Sigmoid colon (tissue), 7 donors: ENCODE data around the gene KCTD16. TPM values are rescaled to one million over a fixed set of nuclear protein-coding genes. Genes with fewer than 3 reads are reported as not detected.

ENCODE experiments used
- DNase-seq: peaks from one replicate; pipeline ENCODE4 v3.0.0-alpha.2; 2019
- H3K27ac ChIP-seq, 4 donors: fragments of 200-600 bp; sonication (generic); one replicate each; pipeline ENCODE4 v1.5.1; 2016 to 2019; ENCODE audit warnings: mild to moderate bottlenecking in 1 of 4
- H3K27me3 ChIP-seq, 3 donors: fragments of 200-600 bp; sonication (generic); one replicate each; pipeline ENCODE4 v1.5.1; 2019; ENCODE audit warnings: mild to moderate bottlenecking in 1 of 3
- H3K36me3 ChIP-seq, 4 donors: fragments of 200-600 bp; sonication (generic); one replicate each; pipeline ENCODE4 v1.5.1; 2016 to 2019
- H3K4me1 ChIP-seq, 4 donors: fragments of 200-600 bp; sonication (generic); one replicate each; pipeline ENCODE4 v1.5.1; 2017 to 2019
- H3K4me3 ChIP-seq, 4 donors: fragments of 200-600 bp; sonication (generic); one replicate each; pipeline ENCODE4 v1.5.1; 2017 to 2019; ENCODE audit warnings: mild to moderate bottlenecking in 2 of 4, moderate library complexity in 1 of 4
- H3K9me3 ChIP-seq, 4 donors: fragments of 200-600 bp in 3 of 4; sonication (generic) in 3 of 4; one replicate each; pipeline versions ENCODE4 v1.5.1 to v1.6.1; 2013 to 2019
- CTCF ChIP-seq, 4 experiments: fragments of 450-650 bp in 3 of 4; fragments of 200-600 bp in 1 of 4; IDR thresholded peaks; one replicate each; pipeline ENCODE4 v1.5.1; 2016 to 2019; ENCODE audit warnings: antibody characterized with exemption in 4 of 4, mild to moderate bottlenecking in 3 of 4, moderate library complexity in 2 of 4
- EP300 ChIP-seq, 4 donors: sonication (generic); formaldehyde crosslinking; IDR thresholded peaks; one replicate each; pipeline ENCODE4 v1.6.1; 2017; ENCODE audit warnings: antibody characterized with exemption in 4 of 4
- POLR2A ChIP-seq, 2 donors: fragments of 450-650 bp; IDR thresholded peaks; one replicate each; pipeline ENCODE4 v1.6.1; 2016; ENCODE audit warnings: antibody characterized with exemption in 2 of 2, mild to moderate bottlenecking in 2 of 2, moderate library complexity in 2 of 2
- POLR2AphosphoS5 ChIP-seq, 4 donors: sonication (generic); formaldehyde crosslinking; IDR thresholded peaks; one replicate each; pipeline ENCODE4 v1.6.1; 2017; ENCODE audit warnings: antibody characterized with exemption in 4 of 4
- WGBS, 2 donors: extraction: QIAGEN DNeasy Blood & Tissue Kit; methylation state at CpG; one replicate each; pipeline ENCODE4 v1.1.7; 2013; 5-methylcytosine and 5-hydroxymethylcytosine counted together
- intact Hi-C: fragments of 100-400 bp; cut with DNase I; formaldehyde crosslinking; loops from one replicate; pipeline ENCODE4 v1.15.1; 2023
- polyA plus RNA-seq, 3 donors: library from polyadenylated mRNA; stranded (reverse); fragments of 200-250 nt; gene quantifications; one replicate each; pipeline ENCODE4 v1.2.3, GENCODE V29; 2013
- total RNA-seq, 4 donors: library from RNA; depleted of rRNA; stranded (reverse); fragments of >200 nt; gene quantifications; one replicate each; pipeline ENCODE4 v1.1.0, GENCODE V29; 2016
- donor health status: healthy with polysubstance abuse.
- donor health status: Bipolar disorder and iron deficiency.
- donor health status: healthy.

KCTD16 gene
- total and polyA plus RNA-seq, 7 donors, result under 0.01 to 0.71 (median 0.16) TPM; not detected in 2

- no peak overlapping the region for H3K4me3 ChIP-seq
- no peaks in the 10 kb centered on the region for H3K36me3 ChIP-seq
- WGBS, 2 donors, result 92 to 94% methylated on average over 2 of the region's 2 CpGs
- no peaks in the 10 kb centered on the region for H3K27me3 ChIP-seq
- H3K27ac ChIP-seq, result no peak overlapping the region
- no peak for DNase-seq
- no peak for TF ChIP-seq POLR2A (IDR thresholded peaks at IDR 0.05)
- no peak for TF ChIP-seq CTCF (IDR thresholded peaks at IDR 0.05)
- no peak for TF ChIP-seq EP300 (IDR thresholded peaks at IDR 0.05)
- no peak for TF ChIP-seq POLR2AphosphoS5 (IDR thresholded peaks at IDR 0.05)
- intact Hi-C loops, result no loop called here
- H3K4me1 ChIP-seq, result no peaks in the 10 kb centered on the region
- peaks cover 0 to 5% (median 2%) of the 10 kb centered on the region in 4 donors for H3K9me3 ChIP-seq
Measured at GRCh38 chr5:144485540-144485939, 314.9 kb downstream of the KCTD16 start.

DNA sequence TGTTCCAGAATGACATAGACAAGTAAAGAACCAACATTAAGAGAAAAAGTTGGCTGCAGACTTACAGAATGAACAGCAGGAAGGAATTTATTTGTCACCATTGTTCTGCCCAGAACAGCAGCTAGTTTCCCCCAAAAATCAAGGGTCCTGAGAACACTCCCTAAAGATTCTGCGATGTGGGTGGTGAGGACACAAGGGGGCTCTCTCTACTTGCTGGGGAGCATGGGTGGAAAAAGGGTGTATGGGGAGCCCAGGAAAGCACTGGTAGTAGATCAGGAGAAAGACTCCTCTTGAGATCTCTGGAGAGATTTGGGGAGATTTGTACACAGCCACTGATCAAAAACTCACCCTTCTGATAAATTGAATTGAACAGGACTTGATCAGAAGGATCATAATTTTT lies 316.5 kb downstream of the KCTD16 start:
- no peak overlapping the region for H3K4me3 ChIP-seq
- H3K27me3 ChIP-seq, result no peaks in the 10 kb centered on the region
- intact Hi-C loops, result no loop called here
- DNase-seq, result no peak
- H3K4me1 ChIP-seq, result no peaks in the 10 kb centered on the region
- TF ChIP-seq EP300 (IDR thresholded peaks at IDR 0.05), result no peak
- TF ChIP-seq POLR2A (IDR thresholded peaks at IDR 0.05), result no peak
- TF ChIP-seq CTCF (IDR thresholded peaks at IDR 0.05), result no peak
- no peak for TF ChIP-seq POLR2AphosphoS5 (IDR thresholded peaks at IDR 0.05)
- H3K9me3 ChIP-seq, result peaks cover 0 to 5% (median 2%) of the 10 kb centered on the region in 4 donors
- no peaks in the 10 kb centered on the region for H3K36me3 ChIP-seq
- H3K27ac ChIP-seq, result no peak overlapping the region
- 50 to 57% methylated on average over 1 of the region's 1 CpG for WGBS, 2 donors

DNA sequence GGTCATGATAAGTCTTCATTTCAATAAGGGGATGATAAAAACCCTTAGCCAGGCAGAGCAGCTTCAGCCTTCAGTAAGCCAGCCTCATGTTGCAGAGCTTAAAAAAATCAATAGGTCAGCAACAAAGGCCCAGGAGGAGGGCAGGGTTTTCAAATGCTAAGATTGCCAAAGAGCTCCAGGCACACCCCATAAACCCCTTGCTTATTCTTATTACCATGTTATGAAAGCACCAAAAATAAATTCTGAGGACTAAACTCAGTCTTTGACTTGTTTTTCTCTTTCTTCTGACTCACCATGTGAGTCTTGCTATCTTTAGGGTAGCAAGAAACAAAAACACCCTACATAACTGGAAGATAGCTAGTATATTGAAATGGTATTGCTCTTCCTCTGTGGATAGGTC lies 317.1 kb downstream of the KCTD16 start:
- DNase-seq, result no peak
- intact Hi-C loops, result no loop called here
- no peak for TF ChIP-seq POLR2A (IDR thresholded peaks at IDR 0.05)
- no peak for TF ChIP-seq EP300 (IDR thresholded peaks at IDR 0.05)
- no peak for TF ChIP-seq CTCF (IDR thresholded peaks at IDR 0.05)
- no peak for TF ChIP-seq POLR2AphosphoS5 (IDR thresholded peaks at IDR 0.05)
- no peak overlapping the region for H3K4me3 ChIP-seq
- H3K27ac ChIP-seq, result no peak overlapping the region
- peaks cover 0 to 5% (median 2%) of the 10 kb centered on the region in 4 donors for H3K9me3 ChIP-seq
- H3K36me3 ChIP-seq, result no peaks in the 10 kb centered on the region
- H3K27me3 ChIP-seq, result no peaks in the 10 kb centered on the region
- H3K4me1 ChIP-seq, result no peaks in the 10 kb centered on the region

DNA sequence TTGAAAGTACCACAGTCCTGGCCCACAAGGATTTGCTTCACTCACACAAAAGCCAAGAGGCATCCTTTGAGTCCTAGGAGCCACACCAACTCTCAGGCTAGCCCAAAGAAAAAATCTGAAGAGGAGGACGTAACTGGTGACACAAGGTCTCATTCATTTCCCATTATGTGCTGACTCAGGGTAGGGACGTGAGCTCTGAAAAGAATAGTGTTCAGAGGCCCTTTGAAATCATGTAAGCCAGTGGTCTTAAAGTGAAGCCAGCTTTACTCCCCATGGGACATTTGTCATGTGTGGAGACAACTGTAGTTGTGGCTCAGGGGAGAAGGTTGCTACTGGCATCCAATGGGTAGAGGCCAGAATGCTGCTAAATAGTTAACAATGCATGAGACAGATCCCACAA lies 332.4 kb downstream of the KCTD16 start:
- no peaks in the 10 kb centered on the region for H3K36me3 ChIP-seq
- whole genome bisulfite sequencing, 2 donors, result 87 to 91% methylated on average over 2 of the region's 2 CpGs
- intact Hi-C loops, result no loop called here
- H3K4me1 ChIP-seq, result no peaks in the 10 kb centered on the region
- DNase-seq, result no peak
- no peak for TF ChIP-seq CTCF (IDR thresholded peaks at IDR 0.05)
- no peak for TF ChIP-seq POLR2A (IDR thresholded peaks at IDR 0.05)
- TF ChIP-seq POLR2AphosphoS5 (IDR thresholded peaks at IDR 0.05), result no peak
- TF ChIP-seq EP300 (IDR thresholded peaks at IDR 0.05), result no peak
- no peaks in the 10 kb centered on the region for H3K27me3 ChIP-seq
- no peak overlapping the region for H3K4me3 ChIP-seq
- H3K9me3 ChIP-seq, result no peaks in the 10 kb centered on the region
- no peak overlapping the region for H3K27ac ChIP-seq

DNA sequence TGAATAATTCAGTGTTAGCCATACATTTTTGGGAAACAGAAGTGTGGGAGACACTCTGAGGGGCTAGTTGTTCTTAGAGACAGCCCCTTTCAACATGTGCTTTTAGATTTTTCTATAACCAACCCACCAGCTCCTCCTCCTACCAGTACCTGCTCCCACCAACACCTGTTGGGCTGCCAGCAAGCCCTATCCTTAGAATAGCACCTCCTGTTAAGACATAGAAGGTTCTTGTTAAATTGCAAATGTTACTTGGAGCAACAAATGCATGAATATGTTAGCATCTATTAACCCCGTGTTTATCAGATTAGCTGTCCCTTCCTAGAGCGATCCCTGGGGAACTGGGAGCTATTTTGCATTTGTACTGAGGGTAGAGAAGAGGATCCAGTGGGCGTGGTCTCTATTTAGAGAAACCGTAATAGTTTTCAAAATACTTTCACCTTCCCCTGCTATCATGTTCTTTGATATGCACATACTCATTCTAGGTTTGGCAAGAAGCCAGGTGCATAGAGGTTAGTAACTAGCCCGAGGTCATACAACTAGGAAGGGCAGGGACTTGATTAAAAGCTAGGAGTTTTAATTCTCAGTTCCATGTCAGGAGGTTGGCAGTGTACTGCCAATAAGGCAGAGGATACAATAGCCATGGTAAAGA lies 334.4 kb downstream of the KCTD16 start:
- no peaks in the 10 kb centered on the region for H3K27me3 ChIP-seq
- no peak overlapping the region for H3K4me3 ChIP-seq
- H3K4me1 ChIP-seq, result no peaks in the 10 kb centered on the region
- no peaks in the 10 kb centered on the region for H3K9me3 ChIP-seq
- DNase-seq, result no peak
- WGBS, 2 donors, result 26 to 43% methylated on average over 5 of the region's 5 CpGs
- H3K36me3 ChIP-seq, result no peaks in the 10 kb centered on the region
- intact Hi-C loops, result no loop called here
- H3K27ac ChIP-seq, result no peak overlapping the region
- TF ChIP-seq POLR2A (IDR thresholded peaks at IDR 0.05), result no peak
- no peak for TF ChIP-seq CTCF (IDR thresholded peaks at IDR 0.05)
- TF ChIP-seq EP300 (IDR thresholded peaks at IDR 0.05), result no peak
- no peak for TF ChIP-seq POLR2AphosphoS5 (IDR thresholded peaks at IDR 0.05)
